Effector CD4-positive, alpha-beta T cell (primary cell): Measurements from ENCODE around the gene DUS2.
"Not testable (repeated sequence)": the region's sequence is repeated elsewhere in the genome, so short reads cannot be mapped to it uniquely, and the experiment has no call there.

Experiments used
- DNase-seq: peaks from one replicate; pipeline ENCODE4 v3.0.0-alpha.2; 2020
- total RNA-seq: gene quantifications from one replicate; lab custom pipeline; 2026; lab: John Stamatoyannopoulos, UW

The DUS2 gene
- 10.3 reads per million, percentile 32 among the genes with 10 or more reads in this experiment for total RNA-seq

GRCh38 chr16:68022728-68023537 is at the start of gene DUS2, which contains the start of gene DDX28:
Gene DUS2 (plus strand): TSS chr16:68023284. CDS start chr16:68038024, 14,740 bp downstream.
Gene DDX28 (minus strand): TSS chr16:68023232. CDS start chr16:68023202, 30 bp downstream.
- DNase-seq: peak; percentile 91

- no peak for DNase-seq
Observed at GRCh38 chr16:67975321-67976105, 47.6 kb upstream of the DUS2 start.

GRCh38 chr16:67976205-67976604 is 46.9 kb upstream of the DUS2 start:
- DNase-seq: no peak

- DNase-seq: no peak
Observed at GRCh38 chr16:67977005-67977404, 46.1 kb upstream of the DUS2 start.

GRCh38 chr16:67977469-67978227 is 45.4 kb upstream of the DUS2 start:
- no peak for DNase-seq

GRCh38 chr16:67979955-67980678 is 43.0 kb upstream of the DUS2 start, which contains the start of gene DPEP3:
Gene DPEP3 (minus strand): TSS chr16:67980499. CDS start chr16:67980380, 119 bp downstream.
- no peak for DNase-seq

- no peak for DNase-seq
Observed at GRCh38 chr16:67982011-67982696, 40.9 kb upstream of the DUS2 start.

GRCh38 chr16:67986949-67987348 is 36.1 kb upstream of the DUS2 start:
- no peak for DNase-seq

- no peak for DNase-seq
Observed at GRCh38 chr16:67987460-67988160, 35.5 kb upstream of the DUS2 start.

GRCh38 chr16:67988675-67989074 is 34.4 kb upstream of the DUS2 start:
- no peak for DNase-seq

- no peak for DNase-seq
Observed at GRCh38 chr16:67989322-67990017, 33.6 kb upstream of the DUS2 start.

- DNase-seq: no peak
Observed at GRCh38 chr16:67990018-67990386, 33.1 kb upstream of the DUS2 start.

GRCh38 chr16:67992661-67993206 is 30.4 kb upstream of the DUS2 start:
- no peak for DNase-seq

GRCh38 chr16:67993207-67994039 is 29.7 kb upstream of the DUS2 start:
- DNase-seq: peak; percentile 71

GRCh38 chr16:67994040-67994408 is 29.1 kb upstream of the DUS2 start:
- DNase-seq: not testable (repeated sequence)

GRCh38 chr16:67995423-67995822 is 27.7 kb upstream of the DUS2 start:
- DNase-seq: no peak

GRCh38 chr16:67996666-67997065 is 26.4 kb upstream of the DUS2 start:
- no peak for DNase-seq

- DNase-seq: not testable (repeated sequence)
Observed at GRCh38 chr16:67998231-67998778, 24.8 kb upstream of the DUS2 start.
